Activated CD4-positive, alpha-beta memory T cell treated with anti-CD3 and anti-CD28 coated beads for 36 hours (primary cell): ENCODE measurements around the gene CCL24. TPM values are rescaled to one million over a fixed set of nuclear protein-coding genes. Genes with fewer than 3 reads are reported as not detected.
A peak's percentile ranks its signal among the peaks of the same experiment; 100 is the strongest.
"Not testable (repeated sequence)": the region's sequence is repeated elsewhere in the genome, so short reads cannot be mapped to it uniquely, and the experiment has no call there.

Experiments used
- CTCF ChIA-PET: fragments of 350-600 bp; sonication (Branson Sonifier 250); formaldehyde crosslinking; loops from one replicate; lab custom pipeline; 2021; ENCODE audit warnings: antibody characterized with exemption, inconsistent platforms; lab: Charles Lee
- POLR2A ChIA-PET: fragments of 350-600 bp; sonication (Branson Sonifier 250); formaldehyde crosslinking; loops from one replicate; lab custom pipeline; 2021; ENCODE audit warnings: antibody characterized with exemption; lab: Charles Lee
- DNase-seq: peaks from one replicate; pipeline ENCODE4 v3.0.0-alpha.2; 2020
- H3K27ac Mint-ChIP-seq: one replicate; pipeline ENCODE4 v1.8.0; 2021; ENCODE audit warnings: mixed read lengths
- H3K27me3 Mint-ChIP-seq: one replicate; pipeline ENCODE4 v1.8.0; 2021; ENCODE audit warnings: mixed read lengths
- H3K36me3 Mint-ChIP-seq: one replicate; pipeline ENCODE4 v1.8.0; 2021; ENCODE audit warnings: mixed read lengths
- H3K4me1 Mint-ChIP-seq: one replicate; pipeline ENCODE4 v1.8.0; 2021; ENCODE audit warnings: low read depth, mixed read lengths
- H3K4me3 Mint-ChIP-seq: one replicate; pipeline ENCODE4 v1.8.0; 2021; ENCODE audit warnings: mild to moderate bottlenecking, mixed read lengths
- H3K9me3 Mint-ChIP-seq: one replicate; pipeline ENCODE4 v1.8.0; 2021; ENCODE audit warnings: mixed read lengths
- intact Hi-C: fragments of 100-400 bp; cut with micrococcal nuclease; formaldehyde crosslinking; loops from one replicate; pipeline ENCODE4 v1.15.1; 2023
- total RNA-seq, 2 experiments: library from RNA; stranded (reverse); gene quantifications; one replicate each; pipeline ENCODE4 v1.2.3, GENCODE V29; 2021

CCL24 gene
- total RNA-seq, 2 experiments from 2014 or later: not detected

DNA sequence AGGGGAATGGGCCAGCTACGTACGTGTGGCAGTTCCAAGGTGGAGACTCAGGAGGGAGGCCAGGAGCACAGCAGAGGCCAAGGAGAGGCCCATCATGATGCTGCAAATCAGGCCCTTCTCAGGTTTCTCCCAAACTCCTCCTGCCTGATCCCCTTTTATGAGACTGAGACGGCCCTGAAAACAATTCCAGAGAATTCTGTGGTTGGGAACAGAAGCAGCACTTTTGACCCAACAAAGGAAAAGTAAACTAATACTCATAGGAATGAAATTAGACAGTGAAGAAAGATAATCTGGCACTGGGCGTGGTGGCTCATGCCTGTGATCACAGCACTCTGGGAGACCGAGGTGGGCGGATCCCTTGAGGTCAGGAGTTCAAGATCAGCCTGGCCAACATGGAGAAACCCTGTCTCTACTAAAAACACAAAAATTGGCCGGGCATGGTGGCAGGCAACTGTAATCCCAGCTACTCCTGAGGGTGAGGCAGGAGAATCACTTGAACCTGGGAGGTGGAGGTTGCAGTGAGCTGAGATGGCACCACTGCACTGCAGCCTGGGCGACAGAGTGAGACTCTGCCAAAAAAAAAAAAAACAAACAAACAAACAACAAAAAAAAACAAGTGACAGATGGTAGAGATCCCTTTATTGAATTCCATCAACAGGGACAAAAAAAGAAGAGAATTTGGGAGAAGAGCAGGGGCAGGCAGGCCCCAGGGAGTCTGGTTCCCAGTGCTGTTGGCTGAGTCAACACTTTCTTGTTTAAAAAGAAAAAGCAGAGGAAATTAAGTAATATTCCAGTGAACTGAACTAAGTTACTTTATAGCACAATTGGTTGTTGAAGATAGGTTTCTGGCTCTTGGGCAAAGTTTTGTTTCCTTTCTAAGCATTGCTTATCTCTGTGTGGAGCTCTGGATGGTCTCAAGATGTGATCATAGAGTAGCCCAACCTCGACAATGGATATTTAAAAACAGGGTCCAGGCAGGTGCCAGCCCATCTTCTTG lies 41.2 kb downstream of the CCL24 start, which contains the start of gene CCL26:
Gene CCL26 (minus strand): TSS at position 131 of the 997 bp plus-strand sequence. CDS start 35 bp downstream, at position 96.
- no peak within 1 kb of the TSS for H3K27ac Mint-ChIP-seq
- POLR2A ChIA-PET: interaction anchor here (0.9 kb wide), 1 partner anchor 100 kb away, joined by 4 read pairs; no protein-coding TSS in a partner anchor

GRCh38 chr7:75771224-75771623 lies 42.4 kb downstream of the CCL24 start:
- H3K27me3 Mint-ChIP-seq: no peaks in the 10 kb centered on the region
- ChIA-PET POLR2A (interaction anchor here (0.9 kb wide), 1 partner anchor 101 kb away, joined by 4 read pairs; no protein-coding TSS in a partner anchor), CTCF (interaction anchor here (1.0 kb wide), 1 partner anchor 9 kb away, joined by 4 read pairs; no protein-coding TSS in a partner anchor)
- H3K36me3 Mint-ChIP-seq: no peaks in the 10 kb centered on the region
- peaks cover 17% of the 10 kb centered on the region for H3K4me1 Mint-ChIP-seq
- H3K4me3 Mint-ChIP-seq: no peak overlapping the region
- intact Hi-C loops: loop anchor here (10.0 kb wide), 1 partner anchor 246 kb away; no protein-coding TSS in a partner anchor
- no peaks in the 10 kb centered on the region for H3K9me3 Mint-ChIP-seq
- DNase-seq: no peak
- H3K27ac Mint-ChIP-seq: no peak overlapping the region

More for the DNA sequence above, 41.2 kb downstream of the CCL24 start, which contains the start of gene CCL26:
- Mint-ChIP-seq H3K27me3 (no peaks in the 10 kb centered on the region), H3K9me3 (peaks cover 4% of the 10 kb centered on the region), H3K4me1 (peaks cover 28% of the 10 kb centered on the region), H3K36me3 (no peaks in the 10 kb centered on the region), H3K4me3 (no peak within 1 kb of the TSS)
- intact Hi-C loops: loop anchor here (10.0 kb wide), 1 partner anchor 248 kb away; no protein-coding TSS in a partner anchor
- CTCF ChIA-PET: interaction anchor here (1.0 kb wide), 1 partner anchor 10 kb away, joined by 4 read pairs; no protein-coding TSS in a partner anchor
- DNase-seq: peak; percentile 23

- Mint-ChIP-seq H3K27ac (no peak overlapping the region), H3K27me3 (no peaks in the 10 kb centered on the region), H3K4me1 (peaks cover 2% of the 10 kb centered on the region), H3K9me3 (no peaks in the 10 kb centered on the region), H3K36me3 (no peaks in the 10 kb centered on the region), H3K4me3 (no peak overlapping the region)
- ChIA-PET CTCF (interaction anchor here (0.6 to 3.0 kb wide), 12 partner anchors 8 to 258 kb away, joined by 3 to 14 read pairs (median 4); partner anchors contain the start of genes CCL26 and HIP1), POLR2A (interaction anchor here (0.6 to 1.2 kb wide), 2 partner anchors 23 to 104 kb away, joined by 3 read pairs; no protein-coding TSS in a partner anchor)
- intact Hi-C loops: loop anchor here (5.0 kb wide), 1 partner anchor 120 kb away; no protein-coding TSS in a partner anchor
- DNase-seq: no peak
These were observed 51.2 kb downstream of the CCL24 start for GRCh38 chr7:75762350-75762917.

DNA sequence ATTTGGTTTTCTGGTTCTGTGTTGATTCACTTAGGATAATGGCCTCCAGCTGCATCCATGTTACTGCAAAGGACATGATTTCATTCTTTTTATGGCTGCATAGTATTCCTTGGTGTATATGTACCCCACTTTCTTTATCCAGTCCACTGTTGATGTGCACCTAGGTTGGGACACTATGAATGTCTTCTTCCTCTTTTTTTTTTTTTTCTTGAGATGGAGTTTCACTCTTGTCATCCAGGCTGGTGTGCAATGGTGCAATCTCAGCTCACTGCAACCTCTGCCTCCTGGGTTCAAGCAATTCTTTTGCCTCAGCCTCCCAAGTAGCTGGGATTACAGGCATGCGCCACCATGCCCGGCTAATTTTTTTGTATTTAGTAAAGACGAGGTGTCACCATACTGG lies 51.8 kb downstream of the CCL24 start:
- H3K9me3 Mint-ChIP-seq, H3K4me3 Mint-ChIP-seq, H3K36me3 Mint-ChIP-seq, H3K27me3 Mint-ChIP-seq, DNase-seq, H3K4me1 Mint-ChIP-seq, H3K27ac Mint-ChIP-seq: not testable (repeated sequence)
- ChIA-PET POLR2A (interaction anchor here (1.2 kb wide), 1 partner anchor 105 kb away, joined by 3 read pairs; no protein-coding TSS in a partner anchor), CTCF (interaction anchor here (1.0 to 3.0 kb wide), 7 partner anchors 10 to 258 kb away, joined by 3 to 14 read pairs (median 4); partner anchors contain the start of genes CCL26 and HIP1)
- intact Hi-C loops: loop anchor here (5.0 kb wide), 1 partner anchor 120 kb away; no protein-coding TSS in a partner anchor

Other genes with a start within 250 kb of the CCL24 start
- gene HIP1, start 74.9 kb downstream of the CCL24 start, total RNA-seq: 1 to 10 TPM; 7.9 to 8.2 TPM
- gene CCL26, start 41.6 kb downstream of the CCL24 start, total RNA-seq: 1 to 10 TPM; 1.3 to 2.0 TPM
- gene RHBDD2, start 65.2 kb upstream of the CCL24 start, total RNA-seq: 10 to 100 TPM; 30.1 to 31.9 TPM
- gene POR, start 101.3 kb upstream of the CCL24 start, total RNA-seq: 10 to 100 TPM; 28.9 to 35.2 TPM
- gene TMEM120A, start 180.8 kb upstream of the CCL24 start, total RNA-seq: 10 to 100 TPM; 24.2 to 25.8 TPM
- 10 to 100 TPM; 37.8 to 40.5 TPM for gene STYXL1, start 234.2 kb upstream of the CCL24 start, total RNA-seq
- gene MDH2, start 234.3 kb upstream of the CCL24 start, total RNA-seq: 100 to 1,000 TPM; 259 to 271 TPM